ENCODE data around the gene KRT86.
A peak's percentile ranks its signal among the peaks of the same experiment; 100 is the strongest.
"Not testable (repeated sequence)": the region's sequence is repeated elsewhere in the genome, so short reads cannot be mapped to it uniquely, and the experiment has no call there.

The KRT86 gene

GRCh38 chr12:52238916-52239646 lies 35.4 kb upstream of the KRT86 start:
- Histone ChIP-seq H3K4me1 (ENCODE audit: control insufficient read depth, insufficient read depth, low read length, poor library complexity, severe bottlenecking) (peaks cover 9% of the 10 kb centered on the region), H3K27ac (ENCODE audit: insufficient read depth, low read length, poor library complexity, severe bottlenecking) (no peak overlapping the region), H3K36me3 (ENCODE audit: control insufficient read depth, insufficient read depth, low read length) (no peaks in the 10 kb centered on the region), H3K4me3 (ENCODE audit: insufficient read depth, low read depth, low read length, poor library complexity, severe bottlenecking) (no peak overlapping the region), H3K9me3 (ENCODE audit: control insufficient read depth, low read length) (no peaks in the 10 kb centered on the region), H3K27me3 (replicated peaks; ENCODE audit: control insufficient read depth, insufficient read depth, low read length, poor library complexity, severe bottlenecking) (peaks cover 6% of the 10 kb centered on the region)
- no peak for DNase-seq

GRCh38 chr12:52239767-52240166 lies 34.7 kb upstream of the KRT86 start:
- H3K36me3 ChIP-seq (ENCODE audit: control insufficient read depth, insufficient read depth, low read length), result no peaks in the 10 kb centered on the region

GRCh38 chr12:52240247-52240646 lies 34.2 kb upstream of the KRT86 start:
- not testable (repeated sequence) for H3K36me3 ChIP-seq (ENCODE audit: control insufficient read depth, insufficient read depth, low read length); H3K27me3 ChIP-seq (replicated peaks; ENCODE audit: control insufficient read depth, insufficient read depth, low read length, poor library complexity, severe bottlenecking); DNase-seq; H3K27ac ChIP-seq (ENCODE audit: insufficient read depth, low read length, poor library complexity, severe bottlenecking); H3K4me3 ChIP-seq (ENCODE audit: insufficient read depth, low read depth, low read length, poor library complexity, severe bottlenecking); H3K9me3 ChIP-seq (ENCODE audit: control insufficient read depth, low read length)
- peaks cover 14% of the 10 kb centered on the region for H3K4me1 ChIP-seq (ENCODE audit: control insufficient read depth, insufficient read depth, low read length, poor library complexity, severe bottlenecking)

More at GRCh38 chr12:52239767-52240166, 34.7 kb upstream of the KRT86 start:
- Histone ChIP-seq H3K4me1 (ENCODE audit: control insufficient read depth, insufficient read depth, low read length, poor library complexity, severe bottlenecking) (peaks cover 14% of the 10 kb centered on the region), H3K27me3 (replicated peaks; ENCODE audit: control insufficient read depth, insufficient read depth, low read length, poor library complexity, severe bottlenecking) (peaks cover 1% of the 10 kb centered on the region), H3K27ac (ENCODE audit: insufficient read depth, low read length, poor library complexity, severe bottlenecking) (no peak overlapping the region), H3K9me3 (ENCODE audit: control insufficient read depth, low read length) (no peaks in the 10 kb centered on the region), H3K4me3 (ENCODE audit: insufficient read depth, low read depth, low read length, poor library complexity, severe bottlenecking) (no peak overlapping the region)
- DNase-seq, result no peak

GRCh38 chr12:52241205-52241842 lies 33.1 kb upstream of the KRT86 start:
- DNase-seq, result no peak
- Histone ChIP-seq H3K27ac (ENCODE audit: insufficient read depth, low read length, poor library complexity, severe bottlenecking) (no peak overlapping the region), H3K36me3 (ENCODE audit: control insufficient read depth, insufficient read depth, low read length) (no peaks in the 10 kb centered on the region), H3K27me3 (replicated peaks; ENCODE audit: control insufficient read depth, insufficient read depth, low read length, poor library complexity, severe bottlenecking) (no peaks in the 10 kb centered on the region), H3K9me3 (ENCODE audit: control insufficient read depth, low read length) (no peaks in the 10 kb centered on the region), H3K4me3 (ENCODE audit: insufficient read depth, low read depth, low read length, poor library complexity, severe bottlenecking) (no peak overlapping the region), H3K4me1 (ENCODE audit: control insufficient read depth, insufficient read depth, low read length, poor library complexity, severe bottlenecking) (peaks cover 14% of the 10 kb centered on the region)

GRCh38 chr12:52242442-52243258 lies 31.8 kb upstream of the KRT86 start:
- Histone ChIP-seq H3K4me1 (ENCODE audit: control insufficient read depth, insufficient read depth, low read length, poor library complexity, severe bottlenecking) (peaks cover 14% of the 10 kb centered on the region), H3K27ac (ENCODE audit: insufficient read depth, low read length, poor library complexity, severe bottlenecking) (no peak overlapping the region), H3K4me3 (ENCODE audit: insufficient read depth, low read depth, low read length, poor library complexity, severe bottlenecking) (no peak overlapping the region), H3K9me3 (ENCODE audit: control insufficient read depth, low read length) (no peaks in the 10 kb centered on the region), H3K36me3 (ENCODE audit: control insufficient read depth, insufficient read depth, low read length) (no peaks in the 10 kb centered on the region), H3K27me3 (replicated peaks; ENCODE audit: control insufficient read depth, insufficient read depth, low read length, poor library complexity, severe bottlenecking) (no peaks in the 10 kb centered on the region)
- DNase-seq, result no peak

- Histone ChIP-seq H3K27ac (ENCODE audit: insufficient read depth, low read length, poor library complexity, severe bottlenecking) (no peak overlapping the region), H3K4me1 (ENCODE audit: control insufficient read depth, insufficient read depth, low read length, poor library complexity, severe bottlenecking) (peaks cover 14% of the 10 kb centered on the region)
- DNase-seq, result no peak
These were observed 31.1 kb upstream of the KRT86 start for GRCh38 chr12:52243259-52243855.

GRCh38 chr12:52243856-52244614 lies 30.4 kb upstream of the KRT86 start:
- no peaks in the 10 kb centered on the region for H3K9me3 ChIP-seq (ENCODE audit: control insufficient read depth, low read length)
- no peaks in the 10 kb centered on the region for H3K27me3 ChIP-seq (replicated peaks; ENCODE audit: control insufficient read depth, insufficient read depth, low read length, poor library complexity, severe bottlenecking)
- peaks cover 14% of the 10 kb centered on the region for H3K4me1 ChIP-seq (ENCODE audit: control insufficient read depth, insufficient read depth, low read length, poor library complexity, severe bottlenecking)
- H3K36me3 ChIP-seq (ENCODE audit: control insufficient read depth, insufficient read depth, low read length), result no peaks in the 10 kb centered on the region
- peak overlapping the region; percentile 49 for H3K27ac ChIP-seq (ENCODE audit: insufficient read depth, low read length, poor library complexity, severe bottlenecking)
- DNase-seq, result peak; percentile 34 to 46 (median 45)
- H3K4me3 ChIP-seq (ENCODE audit: insufficient read depth, low read depth, low read length, poor library complexity, severe bottlenecking), result no peak overlapping the region

More at GRCh38 chr12:52243259-52243855, 31.1 kb upstream of the KRT86 start:
- no peaks in the 10 kb centered on the region for H3K36me3 ChIP-seq (ENCODE audit: control insufficient read depth, insufficient read depth, low read length)
- no peak overlapping the region for H3K4me3 ChIP-seq (ENCODE audit: insufficient read depth, low read depth, low read length, poor library complexity, severe bottlenecking)
- H3K27me3 ChIP-seq (replicated peaks; ENCODE audit: control insufficient read depth, insufficient read depth, low read length, poor library complexity, severe bottlenecking), result no peaks in the 10 kb centered on the region
- no peaks in the 10 kb centered on the region for H3K9me3 ChIP-seq (ENCODE audit: control insufficient read depth, low read length)

GRCh38 chr12:52244615-52244994 lies 29.8 kb upstream of the KRT86 start:
- Histone ChIP-seq H3K27me3 (replicated peaks; ENCODE audit: control insufficient read depth, insufficient read depth, low read length, poor library complexity, severe bottlenecking) (no peaks in the 10 kb centered on the region), H3K27ac (ENCODE audit: insufficient read depth, low read length, poor library complexity, severe bottlenecking) (peak overlapping the region; percentile 49), H3K4me3 (ENCODE audit: insufficient read depth, low read depth, low read length, poor library complexity, severe bottlenecking) (no peak overlapping the region), H3K36me3 (ENCODE audit: control insufficient read depth, insufficient read depth, low read length) (no peaks in the 10 kb centered on the region), H3K9me3 (ENCODE audit: control insufficient read depth, low read length) (no peaks in the 10 kb centered on the region), H3K4me1 (ENCODE audit: control insufficient read depth, insufficient read depth, low read length, poor library complexity, severe bottlenecking) (peaks cover 14% of the 10 kb centered on the region)
- DNase-seq, result no peak

GRCh38 chr12:52245259-52245961 lies 29.0 kb upstream of the KRT86 start:
- Histone ChIP-seq H3K27me3 (replicated peaks; ENCODE audit: control insufficient read depth, insufficient read depth, low read length, poor library complexity, severe bottlenecking) (no peaks in the 10 kb centered on the region), H3K4me1 (ENCODE audit: control insufficient read depth, insufficient read depth, low read length, poor library complexity, severe bottlenecking) (peaks cover 14% of the 10 kb centered on the region), H3K4me3 (ENCODE audit: insufficient read depth, low read depth, low read length, poor library complexity, severe bottlenecking) (no peak overlapping the region), H3K36me3 (ENCODE audit: control insufficient read depth, insufficient read depth, low read length) (no peaks in the 10 kb centered on the region), H3K27ac (ENCODE audit: insufficient read depth, low read length, poor library complexity, severe bottlenecking) (no peak overlapping the region), H3K9me3 (ENCODE audit: control insufficient read depth, low read length) (no peaks in the 10 kb centered on the region)
- no peak for DNase-seq

Measured in effector memory CD4-positive, alpha-beta T cell (primary cell).